Fibroblast of pulmonary artery (primary cell): ENCODE results near the gene NF1.
"Not testable (repeated sequence)": the region's sequence is repeated elsewhere in the genome, so short reads cannot be mapped to it uniquely, and the experiment has no call there.

Source experiments
- DNase-seq: peaks from one replicate; pipeline ENCODE4 v3.0.0-alpha.2; 2010; ENCODE audit warnings: low read depth
- H3K4me3 ChIP-seq: replicated peaks from 2 replicates; pipeline ENCODE4 v1.5.1; 2011; ENCODE audit warnings: low read depth, mild to moderate bottlenecking, control low read depth, low read length, moderate library complexity
- CTCF ChIP-seq: IDR thresholded peaks from 2 replicates; pipeline ENCODE4 v1.5.1; 2011; ENCODE audit warnings: mild to moderate bottlenecking, control low read depth, low read length, inconsistent platforms; ENCODE audit errors: missing control alignments

The NF1 gene

GRCh38 chr17:31174215-31174614 is 79.4 kb downstream of the NF1 start:
- TF ChIP-seq CTCF: no peak
- DNase-seq: no peak
- H3K4me3 ChIP-seq: no peak overlapping the region

- no peak overlapping the region for H3K4me3 ChIP-seq
- TF ChIP-seq CTCF: no peak
- no peak for DNase-seq
Observed at GRCh38 chr17:31175237-31175636, 80.5 kb downstream of the NF1 start.

- not testable (repeated sequence) for H3K4me3 ChIP-seq, DNase-seq
Observed at GRCh38 chr17:31176143-31176542, 81.4 kb downstream of the NF1 start.

GRCh38 chr17:31178951-31179350 is 84.2 kb downstream of the NF1 start:
- not testable (repeated sequence) for DNase-seq

GRCh38 chr17:31195305-31195704 is 100.5 kb downstream of the NF1 start:
- TF ChIP-seq CTCF: no peak
- H3K4me3 ChIP-seq: no peak overlapping the region
- DNase-seq: no peak

More at GRCh38 chr17:31178951-31179350, 84.2 kb downstream of the NF1 start:
- not testable (repeated sequence) for H3K4me3 ChIP-seq

GRCh38 chr17:31198026-31198425 is 103.2 kb downstream of the NF1 start:
- no peak for DNase-seq
- no peak overlapping the region for H3K4me3 ChIP-seq
- TF ChIP-seq CTCF: no peak

- H3K4me3 ChIP-seq, DNase-seq: not testable (repeated sequence)
Observed at GRCh38 chr17:31198666-31199065, 103.9 kb downstream of the NF1 start.

- no peak for DNase-seq
- no peak overlapping the region for H3K4me3 ChIP-seq
- no peak for TF ChIP-seq CTCF
Observed at GRCh38 chr17:31200287-31200686, 105.5 kb downstream of the NF1 start.

- no peak for DNase-seq
- H3K4me3 ChIP-seq: no peak overlapping the region
Observed at GRCh38 chr17:31202968-31203367, 108.2 kb downstream of the NF1 start.

More at GRCh38 chr17:31202968-31203367, 108.2 kb downstream of the NF1 start:
- TF ChIP-seq CTCF: no peak
